K562 (cell line): ENCODE measurements around the gene THAP5. TPM values are rescaled to one million over a fixed set of nuclear protein-coding genes. Genes with fewer than 3 reads are reported as not detected.

Experiments
- ATAC-seq: fragments of 200-7000 bp; cut with Tn5 transposase; 3 replicates; pipeline ENCODE4 v1.9.1; 2020; ENCODE audit warnings: moderate library complexity
- BruUV-seq: library from RNA; stranded (reverse); fragments of 400-500 nt; replicated peaks from 2 replicates; lab custom pipeline; 2021; lab: Mats Ljungman, UMichigan
- CTCF ChIA-PET: fragments of 300-600 bp; formaldehyde crosslinking; extraction: SDS; loops from one replicate; lab custom pipeline; 2021; ENCODE audit warnings: low intra/inter-chr PET ratio; lab: Yijun Ruan, JAX
- POLR2A ChIA-PET: fragments of 300-600, 350-650 bp; sonication (Branson Sonifier 250); formaldehyde crosslinking; extraction: SDS; loops from one replicate; lab custom pipeline; 2021; ENCODE audit warnings: antibody characterized with exemption, inconsistent platforms; lab: Yijun Ruan, JAX
- DNase-seq, 4 experiments: peaks; one replicate each; pipeline versions ENCODE4 v3.0.0 to v3.0.0-alpha.2; 2011 to 2018; ENCODE audit warnings: low spot score in 3 of 4, mixed read lengths in 3 of 4; ENCODE audit errors: extremely low read depth in 1 of 4
- FAIRE-seq: peaks from 2 replicates; lab custom pipeline; 2011; peaks lifted over from hg19 to GRCh38; lab: Jason Lieb, UNC
- H2AFZ ChIP-seq: 2 replicates; pipeline ENCODE4 v1.6.0; 2011; ENCODE audit warnings: low read depth, low read length, control low read depth, inconsistent platforms
- H3K27ac ChIP-seq: fragments of 200-600 bp; 3 replicates; pipeline ENCODE4 v1.8.0; 2011; ENCODE audit warnings: low read depth, mild to moderate bottlenecking, control low read depth, inconsistent platforms, low read length, moderate library complexity, mixed read lengths; ENCODE audit errors: extremely low read depth
- H3K27me3 ChIP-seq, 2 experiments: fragments of 300-600 bp in 1 of 2; 2 replicates in 1 of 2; 3 replicates in 1 of 2; pipeline versions ENCODE4 v1.6.0 to v1.8.0; 2011; ENCODE audit warnings: inconsistent platforms in 2 of 2, low read length in 2 of 2, mild to moderate bottlenecking in 1 of 2, mixed read lengths in 1 of 2, moderate library complexity in 1 of 2; ENCODE audit not compliant: control insufficient read depth in 2 of 2, insufficient read depth in 2 of 2
- H3K36me3 ChIP-seq: fragments of 300-600 bp; 3 replicates; pipeline ENCODE4 v1.8.0; 2011; ENCODE audit warnings: mild to moderate bottlenecking, low read length, inconsistent platforms; ENCODE audit not compliant: control insufficient read depth, insufficient read depth
- H3K4me1 ChIP-seq, 2 experiments: fragments of 200-600 bp in 1 of 2; replicated peaks in 1 of 2; 2 replicates in 1 of 2; 3 replicates in 1 of 2; pipeline versions ENCODE4 v1.5.1 to v1.8.0; 2011; ENCODE audit warnings: inconsistent platforms in 2 of 2, low read length in 2 of 2, mild to moderate bottlenecking in 1 of 2, mixed read lengths in 1 of 2, moderate library complexity in 1 of 2; ENCODE audit not compliant: control insufficient read depth in 2 of 2, insufficient read depth in 2 of 2
- H3K4me2 ChIP-seq: 2 replicates; pipeline ENCODE4 v1.6.1; 2011; ENCODE audit warnings: low read length, control low read depth, inconsistent platforms, mixed read lengths; ENCODE audit not compliant: insufficient read depth
- H3K4me3 ChIP-seq: fragments of 200-600 bp; sonication (generic), shearing (Covaris generic); 2 replicates; pipeline ENCODE4 v1.5.1; 2016; ENCODE audit warnings: control low read depth, inconsistent platforms
- H3K79me2 ChIP-seq: fragments of 200-600 bp; 3 replicates; pipeline ENCODE4 v1.8.0; 2011; ENCODE audit warnings: low read length, inconsistent platforms; ENCODE audit not compliant: control insufficient read depth, insufficient read depth
- H3K9ac ChIP-seq, 2 experiments: 2 replicates each; pipeline versions ENCODE4 v1.6.0 to v1.6.1; 2011; ENCODE audit warnings: low read depth in 2 of 2, low read length in 2 of 2, control low read depth in 1 of 2, inconsistent platforms in 1 of 2, mild to moderate bottlenecking in 1 of 2, mixed read lengths in 1 of 2; ENCODE audit not compliant: insufficient read depth in 1 of 2
- H3K9me1 ChIP-seq: one replicate; pipeline ENCODE4 v1.6.0; 2011; ENCODE audit warnings: inconsistent platforms, mild to moderate bottlenecking, low read length, moderate library complexity; ENCODE audit not compliant: control insufficient read depth, insufficient read depth
- H3K9me3 ChIP-seq: replicated peaks from 2 replicates; pipeline ENCODE4 v1.5.1; 2011; ENCODE audit warnings: low read depth, low read length, inconsistent platforms; ENCODE audit not compliant: control insufficient read depth, insufficient read depth
- H4K20me1 ChIP-seq: replicated peaks from 2 replicates; pipeline ENCODE4 v1.6.1; 2011; ENCODE audit warnings: low read length, inconsistent platforms, mixed read lengths; ENCODE audit not compliant: control insufficient read depth, insufficient read depth
- FOXO4 ChIP-seq: fragments of 450-650 bp; formaldehyde crosslinking; IDR thresholded peaks from 2 replicates; pipeline ENCODE4 v1.4.0; 2020; ENCODE audit warnings: mild to moderate bottlenecking, moderate library complexity
- NFYB ChIP-seq: IDR thresholded peaks from 2 replicates; pipeline ENCODE4 v1.6.1; 2011; ENCODE audit warnings: mild to moderate bottlenecking, moderate library complexity; ENCODE audit not compliant: insufficient read length; ENCODE audit errors: extremely low read depth
- PRDM10 ChIP-seq: fragments of 450-650 bp; IDR thresholded peaks from 2 replicates; pipeline ENCODE4 v1.6.1; 2018; ENCODE audit not compliant: partially characterized antibody
- SIN3A ChIP-seq, 2 experiments: fragments of 150-350 bp in 1 of 2; IDR thresholded peaks; 2 replicates each; pipeline ENCODE4 v1.6.1; 2011 to 2016; ENCODE audit warnings: borderline replicate concordance in 2 of 2, low read depth in 2 of 2, low read length in 2 of 2, mild to moderate bottlenecking in 2 of 2, moderate library complexity in 2 of 2; ENCODE audit not compliant: control insufficient read depth in 1 of 2
- ZBTB11 ChIP-seq, 3 experiments: fragments of 200-800 bp in 1 of 3; fragments of 250-450 bp in 1 of 3; fragments of 450-650 bp in 1 of 3; sonication (Bioruptor Pico) in 1 of 3; sonication (Bioruptor generic) in 1 of 3; formaldehyde crosslinking in 1 of 3; IDR thresholded peaks; 2 replicates each; pipeline versions ENCODE4 v1.6.1 to v1.8.0; 2016 to 2022; ENCODE audit warnings: mild to moderate bottlenecking in 2 of 3, missing genetic modification characterization in 2 of 3, missing compliant biosample characterization in 1 of 3, moderate library complexity in 1 of 3
- WGBS: fragments of 100-300 bp; shearing (Covaris generic); methylation state at CpG from one replicate; pipeline ENCODE4 v1.1.6; 2016; ENCODE audit warnings: low coverage, mixed read lengths; ENCODE audit not compliant: insufficient coverage; ENCODE audit errors: missing lambda C conversion rate; 5-methylcytosine and 5-hydroxymethylcytosine counted together
- in situ Hi-C: fragments of 300-500 bp; cut with MboI; formaldehyde crosslinking; loops from 4 replicates; pipeline ENCODE4 v1.15.0; 2018; ENCODE audit warnings: inconsistent platforms, mixed read lengths
- intact Hi-C: fragments of 100-400 bp; cut with micrococcal nuclease; formaldehyde crosslinking; loops from 2 replicates; pipeline ENCODE4 v1.14.2; 2022
- polyA plus RNA-seq, 8 experiments: library from polyadenylated mRNA; depleted of rRNA in 4 of 8; stranded (reverse) in 5 of 8; unstranded in 3 of 8; fragments of >200 nt; fragmentation: Nextera tagmentation in 2 of 8; fragmentation: Illumina TruSeq in 1 of 8; extraction: Ambion mirVana in 2 of 8; extraction: Trizol in 1 of 8; gene quantifications; 2 replicates each; pipeline versions ENCODE4 v1.2.1 to v1.2.3, GENCODE V29; 2011 to 2014; ENCODE audit warnings: inconsistent platforms in 1 of 8, missing spikeins in 1 of 8
- total RNA-seq, 7 experiments: library from RNA; depleted of rRNA in 6 of 7; stranded (reverse); fragments of >200 nt in 6 of 7; fragmentation: Illumina TruSeq in 2 of 7; extraction: Trizol in 2 of 7; gene quantifications; 2 replicates each; pipeline versions ENCODE4 v1.2.1 to v1.2.3, GENCODE V29; 2011 to 2021; ENCODE audit warnings: low replicate concordance in 1 of 7

Gene THAP5
- total and polyA plus RNA-seq, 9 of the 15 experiments (the other 6 are each of a cell fraction or from before 2014, with no cell fraction given) = 16.5 to 58.1 (median 28.2) TPM

- Histone ChIP-seq H3K27me3 (no peaks in the 10 kb centered on the region), H3K27ac (peak within 1 kb of the TSS; percentile 84), H2AFZ (peak within 1 kb of the TSS; percentile 89), H3K9ac (peak within 1 kb of the TSS; percentile 83 to 93), H4K20me1 (peaks cover 6% of the 10 kb centered on the region; the same call in 1 of the 2 replicates), H3K4me1 (peaks cover 11 to 24% of the 10 kb centered on the region in 2 experiments; a peak in 4 of 5 replicates), H3K4me3 (peak within 1 kb of the TSS; percentile 67), H3K36me3 (no peaks in the 10 kb centered on the region), H3K9me3 (no peaks in the 10 kb centered on the region), H3K9me1 (no peaks in the 10 kb centered on the region), H3K4me2 (peak within 1 kb of the TSS; percentile 96), H3K79me2 (peaks cover 39% of the 10 kb centered on the region)
- DNase-seq (peak; percentile 96 to 100 (median 98)), ATAC-seq (peak; percentile 95), FAIRE-seq (peak; percentile 98)
- under 1% methylated on average over 52 of the region's 64 CpGs for WGBS
- ChIA-PET CTCF (interaction anchor here (0.7 kb wide), 1 partner anchor 12 kb away, joined by 3 read pairs; no protein-coding TSS in a partner anchor), POLR2A (interaction anchor here (0.5 to 3.1 kb wide), 18 partner anchors 9 to 1519 kb away, joined by 3 to 19 read pairs (median 3); partner anchors contain the start of genes DNAJB9 and THAP5)
- in situ Hi-C loops = no loop called here
- intact Hi-C loops = loop anchor here (1.0 kb wide), 1 partner anchor 43 kb away; the partner anchor contains the start of genes DNAJB9 and THAP5
- BruUV-seq = no TSS peak
- TF ChIP-seq ZBTB11 (CRISPR knock-in tag; IDR thresholded peaks at IDR 0.05) = peak in 2 of 3 experiments; percentile 48 to 84; a peak in 3 of 6 replicates
- 0 out of 2 replicates have a peak, but pooled peaks have one; percentile 36 for TF ChIP-seq FOXO4 (CRISPR knock-in tag)
- peak; percentile 95 to 99 for TF ChIP-seq SIN3A (IDR thresholded peaks at IDR 0.05; ENCODE audit: borderline replicate concordance in 2 of 2, control insufficient read depth in 1 of 2, low read depth in 2 of 2, low read length in 2 of 2)
- peak; percentile 53 for TF ChIP-seq NFYB
- peak; percentile 58 for TF ChIP-seq PRDM10
These were observed 43.3 kb downstream of the THAP5 start, which contains the start of gene PNPLA8 for GRCh38 chr7:108525985-108526767. PNPLA8 (minus strand) TSS chr7:108526135; CDS start chr7:108515491, 10,644 bp downstream.
